ENCODE results near the gene LBX2. TPM values are rescaled to one million over a fixed set of nuclear protein-coding genes. Genes with fewer than 3 reads are reported as not detected.

Gene LBX2
- total RNA-seq, 4 donors from 2014 or later = 0.79 to 5.6 (median 1.3) TPM

GRCh38 chr2:74457549-74458131 lies 41.8 kb downstream of the LBX2 start:
- no peak for TF ChIP-seq CTCF (IDR thresholded peaks at IDR 0.05)
- DNase-seq (ENCODE audit: low spot score) = no peak
- ATAC-seq (ENCODE audit: low FRiP score) = peak; percentile 45

- DNase-seq (ENCODE audit: low spot score) (no peak), ATAC-seq (ENCODE audit: low FRiP score) (no peak)
- TF ChIP-seq CTCF (IDR thresholded peaks at IDR 0.05) = no peak
Measured at GRCh38 chr2:74457129-74457548, 42.3 kb downstream of the LBX2 start.

- ATAC-seq (ENCODE audit: low FRiP score) (peak; percentile 78), DNase-seq (ENCODE audit: low spot score) (peak; percentile 82)
- no peak for TF ChIP-seq CTCF (IDR thresholded peaks at IDR 0.05)
Measured at GRCh38 chr2:74454654-74455511, 44.5 kb downstream of the LBX2 start, which contains the start of gene INO80B. Gene INO80B (plus strand): TSS chr2:74455087. CDS start chr2:74455117, 30 bp downstream.

- DNase-seq (ENCODE audit: low spot score) (no peak), ATAC-seq (ENCODE audit: low FRiP score) (no peak)
- no peak for TF ChIP-seq CTCF (IDR thresholded peaks at IDR 0.05)
Measured at GRCh38 chr2:74450570-74451190, 48.7 kb downstream of the LBX2 start.

GRCh38 chr2:74448771-74449170 lies 50.6 kb downstream of the LBX2 start:
- DNase-seq (ENCODE audit: low spot score) (no peak), ATAC-seq (ENCODE audit: low FRiP score) (no peak)
- no peak for TF ChIP-seq CTCF (IDR thresholded peaks at IDR 0.05)

Other genes starting within 250 kb of the LBX2 start
- gene SLC4A5, start 156.2 kb downstream of the LBX2 start, total RNA-seq = 1 to 10 TPM; 1.2 to 3.0 (median 1.6) TPM
- gene DCTN1, start 119.3 kb downstream of the LBX2 start, total RNA-seq = 100 to 1,000 TPM in 3 of 4 donors, 10 to 100 TPM in 1; 83.1 to 122 (median 114) TPM
- 1 to 10 TPM in 2 of 4 donors, under 1 TPM in 2; 0.48 to 1.4 (median 1.0) TPM for gene C2orf81, start 78.0 kb downstream of the LBX2 start, total RNA-seq
- gene WDR54, start 77.9 kb downstream of the LBX2 start, total RNA-seq = 10 to 100 TPM in 1 of 4 donors, 1 to 10 TPM in 3; 3.0 to 10.5 (median 6.1) TPM
- 10 to 100 TPM in 3 of 4 donors, 1 to 10 TPM in 1; 9.1 to 32.2 (median 19.3) TPM for gene RTKN, start 57.7 kb downstream of the LBX2 start, total RNA-seq
- 10 to 100 TPM in 3 of 4 donors, 1 to 10 TPM in 1; 4.6 to 26.5 (median 14.9) TPM for gene INO80B, start 44.5 kb downstream of the LBX2 start, total RNA-seq
- gene WBP1, start 41.2 kb downstream of the LBX2 start, total RNA-seq = 10 to 100 TPM; 34.9 to 64.5 (median 44.3) TPM
- 10 to 100 TPM; 31.8 to 43.0 (median 40.4) TPM for gene MOGS, start 34.2 kb downstream of the LBX2 start, total RNA-seq
- 10 to 100 TPM; 33.3 to 44.6 (median 36.9) TPM for gene MRPL53, start 26.9 kb downstream of the LBX2 start, total RNA-seq
- gene CCDC142, start 16.6 kb downstream of the LBX2 start, total RNA-seq = 10 to 100 TPM in 3 of 4 donors, 1 to 10 TPM in 1; 7.4 to 31.6 (median 27.3) TPM
- 10 to 100 TPM; 16.8 to 25.7 (median 22.1) TPM for gene TTC31, start 16.5 kb downstream of the LBX2 start, total RNA-seq
- 10 to 100 TPM; 11.6 to 20.2 (median 16.8) TPM for gene PCGF1, start 8.1 kb upstream of the LBX2 start, total RNA-seq
- not detected for gene TLX2, start 14.8 kb upstream of the LBX2 start, total RNA-seq
- gene DQX1, start 26.6 kb upstream of the LBX2 start, total RNA-seq = not detected
- 100 to 1,000 TPM; 120 to 157 (median 146) TPM for gene AUP1, start 30.1 kb upstream of the LBX2 start, total RNA-seq
- 10 to 100 TPM; 30.7 to 45.6 (median 36.8) TPM for gene HTRA2, start 30.3 kb upstream of the LBX2 start, total RNA-seq
- gene LOXL3, start 54.3 kb upstream of the LBX2 start, total RNA-seq = 10 to 100 TPM in 2 of 4 donors, 1 to 10 TPM in 2; 7.5 to 12.4 (median 9.1) TPM
- 10 to 100 TPM; 16.0 to 39.4 (median 30.5) TPM for gene DOK1, start 55.1 kb upstream of the LBX2 start, total RNA-seq
- 1 to 10 TPM in 1 of 4 donors, under 1 TPM in 3; 0.56 to 1.8 (median 0.91) TPM for gene M1AP, start 148.7 kb upstream of the LBX2 start, total RNA-seq
- 1 to 10 TPM; 3.5 to 7.3 (median 5.3) TPM for gene SEMA4F, start 154.6 kb upstream of the LBX2 start, total RNA-seq

Measured in omental fat pad (tissue), 4 donors.